GM18507 (cell line): ENCODE measurements around the gene NKX1-2.

Experiments
- DNase-seq: peaks from one replicate; pipeline ENCODE4 v3.0.0; 2011; ENCODE audit warnings: low read depth; ENCODE audit not compliant: insufficient read length; ENCODE audit errors: extremely low spot score
- FAIRE-seq: peaks from 2 replicates; lab custom pipeline; 2011; peaks lifted over from hg19 to GRCh38; lab: Jason Lieb, UNC

NKX1-2 gene

DNA sequence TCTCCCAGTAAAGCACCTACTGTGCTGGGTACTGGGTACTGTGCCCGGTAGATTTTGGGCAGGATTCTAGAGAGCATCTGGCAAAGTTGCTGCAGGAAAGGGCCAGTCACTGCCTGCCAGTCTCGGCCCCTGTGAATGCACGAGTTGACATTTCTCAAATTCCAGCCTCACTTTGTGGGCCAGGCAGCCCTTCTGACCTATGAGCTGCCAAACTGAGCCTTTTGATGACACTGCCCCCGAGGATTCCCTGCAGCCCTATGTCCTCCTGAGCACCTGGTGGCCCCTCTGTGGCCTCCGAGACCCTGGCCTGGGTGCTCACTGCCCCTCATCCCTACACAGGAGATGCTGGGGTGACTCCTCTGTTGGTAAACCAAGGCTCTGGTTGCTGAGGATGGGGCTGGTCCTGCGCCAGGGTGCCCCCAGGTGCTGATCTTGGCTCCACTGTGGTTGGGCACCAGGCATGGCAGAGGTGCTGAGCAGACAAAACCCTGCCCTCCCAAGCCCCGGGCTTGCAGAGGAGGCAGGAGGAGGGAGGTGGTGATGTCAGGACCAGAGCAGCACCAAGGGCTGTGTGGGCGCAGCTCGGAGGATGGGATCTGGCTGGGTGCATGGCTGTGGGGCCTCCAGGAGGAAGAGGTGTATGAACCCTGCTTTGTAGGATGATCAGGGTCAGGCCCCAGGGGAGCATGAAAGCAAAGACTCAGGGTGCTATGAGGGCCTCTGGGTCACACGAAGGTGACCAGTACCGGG is 28.0 kb upstream of the NKX1-2 start:
- FAIRE-seq (no peak), DNase-seq (no peak)

DNA sequence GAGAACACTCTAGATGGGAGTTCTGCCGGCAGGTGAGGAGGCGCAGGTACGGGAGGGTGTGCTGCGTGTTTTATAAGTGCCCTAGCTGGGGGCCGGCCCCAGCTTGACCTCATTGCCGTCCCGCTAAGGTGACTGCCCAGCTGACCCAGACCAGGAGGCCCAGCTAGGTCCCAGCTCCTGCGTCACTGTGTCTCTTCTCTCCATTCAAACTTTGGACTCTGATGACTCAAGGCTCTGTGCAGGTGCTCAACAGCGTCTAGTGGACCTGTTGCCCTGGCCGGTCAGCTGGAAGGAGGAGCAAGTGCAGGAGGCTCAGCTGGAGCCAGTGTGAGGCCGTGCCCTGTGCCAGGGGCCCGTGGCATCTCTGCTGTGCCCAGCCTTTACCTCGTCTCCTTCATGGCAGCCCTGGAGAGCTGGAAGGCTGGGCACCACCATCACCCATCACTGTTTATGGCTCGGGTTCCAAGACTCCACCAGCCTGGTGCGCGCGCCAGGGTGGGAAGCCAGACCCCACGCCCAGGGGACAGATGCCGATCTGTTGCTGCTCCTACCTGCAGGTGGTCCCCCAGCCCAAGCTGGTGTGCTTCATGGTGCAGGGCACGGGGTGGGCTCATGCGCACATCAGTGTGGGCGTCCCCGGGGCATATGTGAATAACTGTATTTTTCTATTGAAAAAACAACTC is 26.3 kb upstream of the NKX1-2 start:
- no peak for DNase-seq
- no peak for FAIRE-seq

DNA sequence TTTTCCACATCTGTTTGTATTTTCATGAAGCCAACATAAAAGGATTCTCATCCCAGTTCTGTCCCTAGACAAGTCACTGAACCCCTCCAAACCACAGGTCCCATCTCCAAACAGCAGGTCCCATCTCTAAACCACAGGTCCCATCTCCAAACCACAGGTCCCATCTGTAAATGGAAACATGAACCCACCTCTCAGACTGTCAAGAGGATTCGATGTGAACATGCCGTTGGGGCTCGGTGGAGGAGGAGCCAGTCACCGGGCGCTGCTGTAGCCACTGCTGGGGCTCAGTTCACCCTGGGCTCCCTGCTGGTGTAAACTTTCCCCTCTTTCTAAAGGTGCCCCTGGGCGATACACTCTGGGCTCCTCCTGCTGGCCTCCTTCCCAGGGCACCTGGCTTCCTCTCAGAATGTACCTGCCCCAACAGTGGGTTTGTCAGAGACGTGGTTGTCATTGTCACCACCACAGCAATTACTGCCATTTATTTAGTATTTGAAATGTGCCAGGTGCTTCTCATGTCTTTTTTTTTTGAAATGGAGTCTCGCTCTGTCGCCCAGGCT is 24.8 kb upstream of the NKX1-2 start:
- FAIRE-seq (no peak), DNase-seq (no peak)

DNA sequence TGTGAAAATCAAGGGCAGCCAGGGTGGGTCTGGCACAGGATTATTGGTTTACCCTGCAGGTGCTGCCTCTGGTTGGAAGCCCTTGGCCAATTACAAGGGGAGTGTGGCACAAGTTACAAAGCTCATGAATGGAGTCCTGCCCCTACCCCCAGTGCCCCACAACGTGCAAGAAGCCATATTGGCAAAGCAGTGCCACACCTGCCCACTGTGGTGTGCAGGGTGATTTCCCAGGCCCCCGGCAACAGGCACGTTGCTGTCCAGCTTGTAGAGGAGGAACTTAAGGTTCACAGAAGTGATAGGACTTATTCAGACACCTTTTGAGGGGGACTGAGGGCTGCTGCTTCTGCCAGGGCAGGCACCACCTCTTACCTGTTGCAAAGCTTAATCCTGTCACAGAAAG is 23.2 kb upstream of the NKX1-2 start:
- FAIRE-seq (no peak), DNase-seq (no peak)

DNA sequence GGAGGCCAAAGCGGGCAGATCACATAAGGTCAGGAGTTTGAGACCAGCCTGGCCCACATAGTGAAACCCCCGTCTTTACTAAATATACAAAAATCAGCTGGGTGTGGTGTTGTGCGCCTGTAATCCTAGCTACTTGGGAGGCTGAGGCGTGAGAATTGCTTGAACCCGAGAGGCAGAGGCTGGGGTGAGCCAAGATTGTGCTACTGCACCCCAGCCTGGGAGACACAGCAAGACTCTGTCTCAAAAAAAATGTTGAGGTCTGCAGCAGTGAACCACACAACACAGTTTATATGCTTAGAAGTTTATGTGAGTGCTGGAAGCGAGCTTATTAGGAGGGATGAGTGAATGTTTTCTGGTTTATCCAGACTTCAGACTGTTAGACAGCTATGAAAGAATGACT is 22.2 kb upstream of the NKX1-2 start:
- FAIRE-seq (no peak), DNase-seq (no peak)

DNA sequence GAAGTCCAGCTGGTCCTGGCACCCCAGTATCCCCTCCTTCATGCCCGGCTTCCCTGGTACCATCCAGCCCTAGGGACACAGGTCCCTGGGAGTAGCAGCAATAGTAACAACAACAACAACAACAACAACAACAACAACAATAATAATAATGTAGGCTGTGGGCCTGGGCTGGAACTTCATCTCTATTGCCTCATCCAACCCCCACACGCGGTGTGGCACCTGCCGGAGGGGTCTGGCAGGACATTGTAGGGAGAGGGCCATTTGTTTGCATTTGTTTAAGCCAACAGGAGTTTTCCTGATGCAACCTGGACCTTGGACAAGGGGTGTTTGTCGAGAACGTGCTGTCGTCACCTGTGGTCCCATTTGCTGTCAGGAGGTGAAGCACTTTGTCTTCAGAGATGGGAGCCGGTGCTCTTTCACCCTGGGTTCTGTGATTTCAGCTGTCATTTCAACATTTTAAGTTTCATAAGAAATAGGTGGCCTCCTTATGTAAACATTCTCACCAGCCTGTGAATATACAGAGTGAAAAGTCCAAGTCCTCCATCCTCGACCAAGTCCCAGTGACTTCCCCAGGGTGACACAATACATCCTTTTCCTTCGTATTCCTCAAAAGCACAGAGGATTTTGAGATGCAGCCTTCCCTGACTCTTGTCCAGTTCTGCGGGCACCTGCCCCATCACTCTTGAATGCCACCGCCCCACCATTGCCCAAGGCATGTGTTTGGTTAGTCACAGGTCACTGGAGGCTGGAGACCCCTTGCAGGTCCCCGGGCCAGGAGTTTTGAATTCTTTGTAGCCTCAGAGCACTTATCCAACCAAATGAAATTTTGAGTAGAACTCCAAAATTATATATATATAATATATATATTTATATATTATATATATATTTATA is 21.0 kb upstream of the NKX1-2 start:
- FAIRE-seq = no peak
- DNase-seq = no peak

DNA sequence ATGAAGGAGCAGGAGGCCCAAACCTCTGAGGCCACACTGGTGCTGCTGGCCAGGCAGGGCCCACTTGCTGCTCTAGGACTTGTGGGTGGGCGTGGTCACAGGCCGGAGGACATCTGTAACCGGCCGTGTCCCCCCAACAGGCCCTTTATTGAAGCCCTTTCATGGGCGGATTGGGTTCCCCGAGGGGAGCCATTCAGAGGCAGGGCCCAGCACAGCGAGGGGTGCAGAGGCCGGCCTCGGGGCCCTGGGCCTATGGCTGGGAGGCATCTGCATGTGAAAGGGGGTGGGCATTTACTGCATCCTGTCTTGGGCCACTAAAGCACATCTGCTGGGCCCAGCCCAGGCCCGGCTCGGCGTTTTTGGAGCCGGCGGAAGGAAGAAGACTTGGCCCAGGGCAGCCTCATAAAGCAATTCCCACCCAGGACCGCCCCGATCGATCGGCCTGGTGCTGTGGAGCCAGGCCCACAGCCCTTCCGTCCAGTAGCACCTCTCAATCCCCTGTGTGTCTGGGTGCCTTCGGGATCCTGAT is 20.2 kb upstream of the NKX1-2 start:
- DNase-seq (no peak), FAIRE-seq (no peak)

DNA sequence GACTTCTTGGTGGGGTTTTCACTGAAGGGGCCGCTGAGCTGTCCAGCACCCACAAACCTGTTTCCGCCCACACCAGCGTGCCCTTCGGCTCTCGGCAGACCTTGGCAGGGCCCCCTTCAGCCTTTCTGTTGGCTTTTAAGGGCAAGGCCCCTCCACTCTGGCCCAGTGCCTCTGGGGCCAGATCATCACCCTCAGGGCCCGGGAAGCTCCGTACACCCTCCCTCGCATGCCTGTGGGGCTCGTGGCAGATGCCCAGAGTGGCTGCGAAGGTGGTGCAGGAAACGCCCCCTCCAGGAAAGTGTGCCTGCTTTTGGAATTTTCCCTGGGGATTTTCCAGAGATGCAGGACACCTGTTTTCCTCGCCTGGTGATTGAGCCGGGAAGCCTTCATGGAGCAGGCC is 18.8 kb upstream of the NKX1-2 start:
- no peak for DNase-seq
- no peak for FAIRE-seq

DNA sequence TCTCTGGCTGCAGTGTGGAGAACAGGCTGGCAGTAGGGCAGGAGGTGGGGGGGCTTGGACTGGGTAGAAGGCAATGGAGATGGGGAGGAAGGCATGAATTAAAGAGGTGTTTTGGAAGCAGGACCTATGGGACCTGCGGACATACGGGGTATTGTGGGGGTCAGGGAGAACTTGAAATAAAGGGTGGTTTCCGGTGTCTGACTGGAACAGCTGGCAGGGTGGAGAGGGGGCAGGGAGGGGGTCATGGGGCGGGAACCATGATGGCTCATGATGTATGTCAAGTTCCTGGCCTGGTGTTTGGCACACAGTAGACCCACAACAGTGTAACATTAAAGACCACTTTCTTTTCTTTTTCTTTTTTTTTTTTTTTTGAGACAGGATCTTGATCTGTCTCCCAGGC is 17.3 kb upstream of the NKX1-2 start:
- no peak for FAIRE-seq
- no peak for DNase-seq

GRCh38 chr10:124465777-124466488 is 16.1 kb upstream of the NKX1-2 start:
- FAIRE-seq (no peak), DNase-seq (no peak)

- FAIRE-seq (peak; percentile 84), DNase-seq (peak; percentile 28)
Measured at GRCh38 chr10:124465003-124465776, 15.4 kb upstream of the NKX1-2 start.

DNA sequence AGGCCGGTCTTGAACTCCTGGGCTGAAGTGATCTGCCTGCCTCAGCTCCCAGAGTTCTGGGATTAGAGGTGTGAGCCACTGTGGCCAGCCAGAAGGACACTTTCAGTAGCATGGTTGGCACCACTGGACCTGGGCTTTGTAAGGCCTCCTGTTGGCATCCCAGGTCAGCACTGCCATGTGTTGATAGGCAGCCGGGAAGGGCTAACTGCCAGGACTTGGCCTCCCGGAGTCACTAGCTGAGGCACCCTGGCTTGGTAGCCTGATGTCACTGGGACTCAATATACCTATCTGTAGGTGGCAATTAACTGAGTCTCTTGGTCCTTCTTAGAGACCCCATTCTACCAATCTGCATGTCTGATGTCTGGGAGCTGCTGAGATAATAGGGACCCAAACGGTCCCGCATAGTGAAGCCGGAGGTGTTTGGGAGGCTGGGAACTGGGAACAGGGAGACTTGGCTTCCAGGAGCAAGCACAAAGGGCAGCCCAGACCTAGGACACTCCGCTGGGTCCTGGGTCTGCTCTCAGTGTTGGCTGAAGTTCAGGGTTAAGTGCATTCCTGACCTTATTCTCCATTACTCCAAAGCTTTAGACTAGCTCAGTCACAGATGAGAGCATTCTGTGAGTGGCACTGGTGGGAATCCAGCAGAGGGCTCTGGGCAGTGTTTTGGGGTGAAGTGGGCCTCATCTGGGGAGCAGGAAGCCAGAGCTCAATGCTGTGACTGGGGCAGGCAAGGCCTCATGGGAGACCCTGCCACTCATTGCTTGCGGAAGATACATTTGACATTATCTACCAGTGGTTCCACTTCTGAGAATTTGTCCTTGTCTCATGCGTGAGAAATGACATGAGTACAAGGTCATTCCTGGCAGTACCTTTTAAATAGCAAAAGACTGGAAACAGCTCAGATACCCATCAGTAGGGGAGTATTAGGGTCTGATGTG is 14.5 kb upstream of the NKX1-2 start:
- no peak for FAIRE-seq
- DNase-seq = no peak

GRCh38 chr10:124462348-124462695 is 12.5 kb upstream of the NKX1-2 start:
- DNase-seq = no peak
- no peak for FAIRE-seq

DNA sequence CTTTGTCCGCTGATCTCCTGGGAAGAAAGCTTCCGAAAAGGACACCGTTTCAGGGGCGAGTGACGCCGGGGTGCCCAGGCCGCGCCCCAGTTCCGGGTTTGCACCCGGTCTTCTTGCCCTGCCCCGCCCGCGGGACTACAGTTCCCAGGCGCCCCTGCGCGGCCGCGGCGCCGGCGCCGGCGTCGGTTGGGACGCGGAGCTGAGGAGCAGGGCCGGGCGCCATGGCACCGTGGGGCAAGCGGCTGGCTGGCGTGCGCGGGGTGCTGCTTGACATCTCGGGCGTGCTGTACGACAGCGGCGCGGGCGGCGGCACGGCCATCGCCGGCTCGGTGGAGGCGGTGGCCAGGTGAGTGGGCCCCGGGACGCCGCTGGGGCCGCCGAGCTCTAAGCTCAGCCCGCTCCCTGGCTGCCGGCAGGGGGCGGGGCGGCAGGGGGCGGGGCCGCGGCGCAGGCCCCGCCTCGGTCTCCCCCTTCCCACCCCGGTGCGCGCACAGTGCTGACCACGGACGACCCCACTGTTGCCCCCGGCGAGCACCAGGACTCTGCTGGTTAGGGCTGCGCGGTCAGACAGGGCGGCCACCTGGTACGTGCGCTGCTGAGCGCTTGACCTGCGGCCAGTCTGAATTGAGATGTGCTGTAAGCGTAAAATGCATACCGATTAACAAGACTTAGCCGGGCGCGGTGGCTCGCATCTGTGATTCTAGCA is 12.0 kb upstream of the NKX1-2 start, which contains the start of gene LHPP:
Gene LHPP (plus strand): TSS at position 182 of the 706 bp plus-strand sequence. CDS start 40 bp downstream, at position 222.
- DNase-seq = peak; percentile 85
- FAIRE-seq = peak; percentile 82

- DNase-seq = no peak
- FAIRE-seq = no peak
Measured at GRCh38 chr10:124460144-124460543, 10.3 kb upstream of the NKX1-2 start.

DNA sequence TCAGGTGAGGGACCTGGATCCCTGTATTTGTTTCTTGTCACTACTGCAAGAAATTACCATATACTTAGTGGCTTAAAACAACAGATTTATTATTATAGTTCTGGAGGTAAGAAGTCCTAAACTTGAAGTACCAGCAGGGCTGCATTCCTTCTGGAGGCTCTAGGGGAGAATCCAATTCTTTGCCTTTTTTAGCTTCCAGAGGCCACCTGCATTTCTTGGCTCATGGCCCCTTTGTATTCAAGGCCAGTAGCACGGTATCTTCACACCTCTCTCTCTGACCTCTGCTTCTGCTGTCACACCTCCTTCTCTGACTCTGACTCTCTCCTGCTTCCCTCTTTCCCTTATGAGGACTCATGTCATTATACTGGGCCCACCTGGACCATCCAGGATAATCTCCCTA is 9.6 kb upstream of the NKX1-2 start:
- FAIRE-seq (no peak), DNase-seq (no peak)

- DNase-seq = no peak
- FAIRE-seq = no peak
Measured at GRCh38 chr10:124458889-124459288, 9.1 kb upstream of the NKX1-2 start.
